SK-N-SH (cell line): ENCODE results near the gene HBEGF. TPM values are rescaled to one million over a fixed set of nuclear protein-coding genes. Genes with fewer than 3 reads are reported as not detected.

Experiments used
- CTCF ChIA-PET: fragments of 300-600, 350-600 bp; formaldehyde crosslinking; extraction: SDS; loops from one replicate; lab custom pipeline; 2021; lab: Yijun Ruan, JAX
- POLR2A ChIA-PET: fragments of 350-600 bp; sonication (Branson Sonifier 250); formaldehyde crosslinking; extraction: SDS; loops from one replicate; lab custom pipeline; 2020; ENCODE audit warnings: antibody characterized with exemption, inconsistent platforms; lab: Yijun Ruan, JAX
- DNase-seq: peaks from one replicate; pipeline ENCODE4 v3.0.0; 2012
- H2AFZ ChIP-seq: fragments of 200-600 bp; sonication (generic); 2 replicates; pipeline ENCODE4 v1.8.1; 2016; ENCODE audit warnings: antibody characterized with exemption, mild to moderate bottlenecking, low read depth
- H3F3A ChIP-seq: fragments of 200-600 bp; sonication (generic); replicated peaks from 2 replicates; pipeline ENCODE3; 2016; ENCODE audit warnings: antibody characterized with exemption, mild to moderate bottlenecking; ENCODE audit not compliant: insufficient read depth
- H3K27ac ChIP-seq, 2 experiments: fragments of 200-500 bp in 1 of 2; fragments of 200-600 bp in 1 of 2; sonication (Bioruptor generic) in 1 of 2; sonication (generic), shearing (Covaris generic) in 1 of 2; 2 replicates each; pipeline versions ENCODE4 v1.5.1 to v1.6.1; 2014 to 2016; ENCODE audit warnings: low read depth in 2 of 2, inconsistent platforms in 1 of 2, low read length in 1 of 2, mild to moderate bottlenecking in 1 of 2, mixed read lengths in 1 of 2
- H3K27me3 ChIP-seq: fragments of 200-600 bp; sonication (generic), shearing (Covaris generic); 2 replicates; pipeline ENCODE4 v1.6.1; 2016; ENCODE audit warnings: mixed run types; ENCODE audit not compliant: insufficient read depth
- H3K36me3 ChIP-seq, 2 experiments: fragments of 200-500 bp in 1 of 2; fragments of 200-600 bp in 1 of 2; sonication (Bioruptor generic) in 1 of 2; sonication (generic) in 1 of 2; replicated peaks in 1 of 2; 2 replicates each; pipeline versions ENCODE3 to v1.5.1; 2014 to 2016; ENCODE audit warnings: low read length in 1 of 2, mild to moderate bottlenecking in 1 of 2; ENCODE audit not compliant: insufficient read depth in 2 of 2, control insufficient read depth in 1 of 2
- H3K4me1 ChIP-seq, 2 experiments: fragments of 200-500 bp in 1 of 2; fragments of 200-600 bp in 1 of 2; sonication (Bioruptor generic) in 1 of 2; sonication (generic), shearing (Covaris generic) in 1 of 2; 2 replicates each; pipeline versions ENCODE4 v1.5.1 to v1.6.1; 2014 to 2016; ENCODE audit warnings: low read depth in 1 of 2, low read length in 1 of 2, mixed run types in 1 of 2; ENCODE audit not compliant: insufficient read depth in 2 of 2, control insufficient read depth in 1 of 2
- H3K4me2 ChIP-seq: fragments of 200-600 bp; sonication (generic), shearing (Covaris generic); 2 replicates; pipeline ENCODE4 v1.6.1; 2017; ENCODE audit warnings: mixed run types
- H3K4me3 ChIP-seq, 2 experiments: fragments of 200-500 bp in 1 of 2; fragments of 200-600 bp in 1 of 2; sonication (Bioruptor generic) in 1 of 2; sonication (generic), shearing (Covaris generic) in 1 of 2; 2 replicates each; pipeline versions ENCODE4 v1.5.1 to v1.8.1; 2014 to 2016; ENCODE audit warnings: low read depth in 2 of 2, inconsistent platforms in 1 of 2, low read length in 1 of 2, mild to moderate bottlenecking in 1 of 2, mixed read lengths in 1 of 2, moderate library complexity in 1 of 2
- H3K79me2 ChIP-seq: fragments of 200-600 bp; sonication (generic); 2 replicates; pipeline ENCODE4 v1.8.1; 2017; ENCODE audit warnings: mild to moderate bottlenecking; ENCODE audit not compliant: insufficient read depth
- H3K9ac ChIP-seq: fragments of 200-600 bp; sonication (generic); 2 replicates; pipeline ENCODE4 v1.6.1; 2017; ENCODE audit warnings: mixed run types
- H3K9me2 ChIP-seq: fragments of 200-600 bp; sonication (generic); 2 replicates; pipeline ENCODE4 v1.6.1; 2017; ENCODE audit warnings: mixed run types
- H3K9me3 ChIP-seq: fragments of 200-600 bp; sonication (generic); 2 replicates; pipeline ENCODE4 v1.6.1; 2017; ENCODE audit warnings: mixed run types, mild to moderate bottlenecking, moderate library complexity
- H4K20me1 ChIP-seq: fragments of 200-600 bp; sonication (generic); 2 replicates; pipeline ENCODE4 v1.6.1; 2017; ENCODE audit warnings: mild to moderate bottlenecking, mixed run types; ENCODE audit not compliant: insufficient read depth
- CHD2 ChIP-seq: fragments of 150-350 bp; IDR thresholded peaks from 2 replicates; pipeline ENCODE4 v1.6.1; 2018; ENCODE audit warnings: low read length; ENCODE audit not compliant: partially characterized antibody
- ELF1 ChIP-seq: IDR thresholded peaks from 2 replicates; pipeline ENCODE4 v1.4.0; 2012
- EZH2phosphoT487 ChIP-seq: fragments of 200-600 bp; sonication (generic); IDR thresholded peaks from 2 replicates; pipeline ENCODE4 v1.6.1; 2017; ENCODE audit warnings: low read depth, mixed run types, mild to moderate bottlenecking, antibody characterized with exemption, moderate library complexity, borderline replicate concordance
- FOXJ3 ChIP-seq: sonication (generic); formaldehyde crosslinking; IDR thresholded peaks from 2 replicates; pipeline ENCODE4 v1.5.1; 2020; ENCODE audit warnings: mild to moderate bottlenecking, missing genetic modification reagents
- FOXM1 ChIP-seq: IDR thresholded peaks from 2 replicates; pipeline ENCODE4 v1.4.0; 2012; ENCODE audit warnings: low read depth, mild to moderate bottlenecking
- GATA2 ChIP-seq: sonication (generic); formaldehyde crosslinking; IDR thresholded peaks from 2 replicates; pipeline ENCODE4 v1.5.0; 2020; ENCODE audit warnings: mild to moderate bottlenecking, missing genetic modification reagents
- IRF3 ChIP-seq: fragments of 150-350 bp; IDR thresholded peaks from 2 replicates; pipeline ENCODE4 v1.6.1; 2016; ENCODE audit warnings: mild to moderate bottlenecking, low read depth, low read length
- MEF2A ChIP-seq: IDR thresholded peaks from 2 replicates; pipeline ENCODE4 v1.4.0; 2012; ENCODE audit warnings: low read depth, borderline replicate concordance
- MXI1 ChIP-seq: IDR thresholded peaks from 2 replicates; pipeline ENCODE4 v1.6.1; 2012; ENCODE audit warnings: mild to moderate bottlenecking, low read depth, low read length, improper control_type of control experiment
- NRF1 ChIP-seq: IDR thresholded peaks from 2 replicates; pipeline ENCODE4 v1.6.1; 2012; ENCODE audit warnings: low read depth, mild to moderate bottlenecking, low read length
- RCOR1 ChIP-seq: fragments of 150-350 bp; IDR thresholded peaks from 2 replicates; pipeline ENCODE4 v1.6.1; 2017; ENCODE audit warnings: antibody characterized with exemption, low read length
- RFX5 ChIP-seq: IDR thresholded peaks from 2 replicates; pipeline ENCODE4 v1.6.1; 2012; ENCODE audit warnings: mild to moderate bottlenecking, improper control_type of control experiment, low read length
- RXRA ChIP-seq: IDR thresholded peaks from 2 replicates; pipeline ENCODE4 v1.4.0; 2012; ENCODE audit warnings: low read depth, mild to moderate bottlenecking, borderline replicate concordance
- SMC3 ChIP-seq: IDR thresholded peaks from 2 replicates; pipeline ENCODE4 v1.6.1; 2012; ENCODE audit warnings: low read depth, low read length, improper control_type of control experiment
- TAF1 ChIP-seq: IDR thresholded peaks from 2 replicates; pipeline ENCODE4 v1.6.1; 2012; ENCODE audit warnings: low read depth, mild to moderate bottlenecking, low read length, moderate library complexity, borderline replicate concordance
- TCF12 ChIP-seq: IDR thresholded peaks from 2 replicates; pipeline ENCODE4 v1.4.0; 2012
- ZBTB33 ChIP-seq: IDR thresholded peaks from 2 replicates; pipeline ENCODE4 v1.4.0; 2012; ENCODE audit warnings: low read depth, borderline replicate concordance
- WGBS: methylation state at CpG from one replicate; pipeline ENCODE4 v1.1.6; 2017; ENCODE audit warnings: low lambda C conversion rate; 5-methylcytosine and 5-hydroxymethylcytosine counted together
- polyA plus RNA-seq, 3 experiments: library from polyadenylated mRNA; depleted of rRNA; stranded (reverse); fragments of >200 nt; gene quantifications; 2 replicates each; pipeline ENCODE4 v1.2.3, GENCODE V29; 2012
- TF ChIP-seq, protein P1 (sequence below): IDR thresholded peaks from 2 replicates; pipeline ENCODE4 v1.4.0; 2012; ENCODE audit warnings: low read depth
- TF ChIP-seq, protein P2 (sequence below): IDR thresholded peaks from 2 replicates; pipeline ENCODE4 v1.6.1; 2012; ENCODE audit warnings: mild to moderate bottlenecking, low read depth, low read length, moderate library complexity

The HBEGF gene
- polyA plus RNA-seq, 1 of the 3 experiments (the other 2 are of a cell fraction): 59.8 TPM

- Histone ChIP-seq H2AFZ (no peak overlapping the region), H3K9me3 (no peaks in the 10 kb centered on the region), H4K20me1 (no peaks in the 10 kb centered on the region), H3K4me3 (no peak overlapping the region), H3K27ac (no peak overlapping the region), H3K79me2 (no peaks in the 10 kb centered on the region), H3K27me3 (no peaks in the 10 kb centered on the region), H3K36me3 (no peaks in the 10 kb centered on the region), H3K9me2 (no peaks in the 10 kb centered on the region), H3K4me1 (peaks cover 7 to 23% of the 10 kb centered on the region in 2 experiments; a peak in 3 of 4 replicates), H3F3A (peaks cover 24% of the 10 kb centered on the region), H3K4me2 (no peak overlapping the region), H3K9ac (no peak overlapping the region)
- DNase-seq: no peak
- ChIA-PET CTCF (no interaction called here), POLR2A (no interaction called here)
- TF ChIP-seq, protein P1, sequence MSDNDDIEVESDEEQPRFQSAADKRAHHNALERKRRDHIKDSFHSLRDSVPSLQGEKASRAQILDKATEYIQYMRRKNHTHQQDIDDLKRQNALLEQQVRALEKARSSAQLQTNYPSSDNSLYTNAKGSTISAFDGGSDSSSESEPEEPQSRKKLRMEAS: no peak
- TF ChIP-seq TCF12 (no peak), RXRA (no peak), ZBTB33 (no peak), EZH2phosphoT487 (no peak), GATA2 (no peak), FOXJ3 (CRISPR knock-in tag) (no peak), TAF1 (no peak), MEF2A (no peak), RFX5 (no peak), NRF1 (no peak), MXI1 (no peak), FOXM1 (no peak), ELF1 (no peak), CHD2 (no peak), RCOR1 (no peak), IRF3 (no peak), SMC3 (no peak)
- TF ChIP-seq, protein P2, sequence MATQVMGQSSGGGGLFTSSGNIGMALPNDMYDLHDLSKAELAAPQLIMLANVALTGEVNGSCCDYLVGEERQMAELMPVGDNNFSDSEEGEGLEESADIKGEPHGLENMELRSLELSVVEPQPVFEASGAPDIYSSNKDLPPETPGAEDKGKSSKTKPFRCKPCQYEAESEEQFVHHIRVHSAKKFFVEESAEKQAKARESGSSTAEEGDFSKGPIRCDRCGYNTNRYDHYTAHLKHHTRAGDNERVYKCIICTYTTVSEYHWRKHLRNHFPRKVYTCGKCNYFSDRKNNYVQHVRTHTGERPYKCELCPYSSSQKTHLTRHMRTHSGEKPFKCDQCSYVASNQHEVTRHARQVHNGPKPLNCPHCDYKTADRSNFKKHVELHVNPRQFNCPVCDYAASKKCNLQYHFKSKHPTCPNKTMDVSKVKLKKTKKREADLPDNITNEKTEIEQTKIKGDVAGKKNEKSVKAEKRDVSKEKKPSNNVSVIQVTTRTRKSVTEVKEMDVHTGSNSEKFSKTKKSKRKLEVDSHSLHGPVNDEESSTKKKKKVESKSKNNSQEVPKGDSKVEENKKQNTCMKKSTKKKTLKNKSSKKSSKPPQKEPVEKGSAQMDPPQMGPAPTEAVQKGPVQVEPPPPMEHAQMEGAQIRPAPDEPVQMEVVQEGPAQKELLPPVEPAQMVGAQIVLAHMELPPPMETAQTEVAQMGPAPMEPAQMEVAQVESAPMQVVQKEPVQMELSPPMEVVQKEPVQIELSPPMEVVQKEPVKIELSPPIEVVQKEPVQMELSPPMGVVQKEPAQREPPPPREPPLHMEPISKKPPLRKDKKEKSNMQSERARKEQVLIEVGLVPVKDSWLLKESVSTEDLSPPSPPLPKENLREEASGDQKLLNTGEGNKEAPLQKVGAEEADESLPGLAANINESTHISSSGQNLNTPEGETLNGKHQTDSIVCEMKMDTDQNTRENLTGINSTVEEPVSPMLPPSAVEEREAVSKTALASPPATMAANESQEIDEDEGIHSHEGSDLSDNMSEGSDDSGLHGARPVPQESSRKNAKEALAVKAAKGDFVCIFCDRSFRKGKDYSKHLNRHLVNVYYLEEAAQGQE: no peak
- WGBS: 91% methylated on average over 1 of the region's 1 CpG
These were observed 26.6 kb downstream of the HBEGF start for GRCh38 chr5:140319833-140320232.
